NCI-H1436 treated with DMSO at 0.1 percent for 48 hours (cell line): ENCODE measurements around the gene COL13A1.

Experiments used
- DNase-seq: peaks from one replicate; lab custom pipeline; 2025; lab: John Stamatoyannopoulos, UW

Gene COL13A1

GRCh38 chr10:69888882-69889584, 87.3 kb downstream of the COL13A1 start:
- no peak for DNase-seq

- no peak for DNase-seq
These were observed 88.5 kb downstream of the COL13A1 start for GRCh38 chr10:69890065-69890847.

GRCh38 chr10:69891057-69891617, 89.4 kb downstream of the COL13A1 start:
- no peak for DNase-seq

GRCh38 chr10:69892406-69892805, 90.7 kb downstream of the COL13A1 start:
- DNase-seq: no peak

- no peak for DNase-seq
These were observed 91.1 kb downstream of the COL13A1 start for GRCh38 chr10:69892816-69893215.

GRCh38 chr10:69893271-69893900, 91.7 kb downstream of the COL13A1 start:
- no peak for DNase-seq

- DNase-seq: no peak
These were observed 92.5 kb downstream of the COL13A1 start for GRCh38 chr10:69894156-69894555.

GRCh38 chr10:69895759-69896158, 94.1 kb downstream of the COL13A1 start:
- DNase-seq: no peak

GRCh38 chr10:69896606-69897231, 95.0 kb downstream of the COL13A1 start:
- DNase-seq: no peak

GRCh38 chr10:69897432-69897831, 95.7 kb downstream of the COL13A1 start:
- no peak for DNase-seq

- no peak for DNase-seq
These were observed 96.3 kb downstream of the COL13A1 start for GRCh38 chr10:69897999-69898398.

- no peak for DNase-seq
These were observed 96.8 kb downstream of the COL13A1 start for GRCh38 chr10:69898524-69898923.

GRCh38 chr10:69898941-69899340, 97.2 kb downstream of the COL13A1 start:
- DNase-seq: no peak

GRCh38 chr10:69899727-69900595, 98.3 kb downstream of the COL13A1 start:
- no peak for DNase-seq

- no peak for DNase-seq
These were observed 99.3 kb downstream of the COL13A1 start for GRCh38 chr10:69901022-69901421.

GRCh38 chr10:69901628-69902505, 100.2 kb downstream of the COL13A1 start:
- no peak for DNase-seq

- no peak for DNase-seq
These were observed 101.3 kb downstream of the COL13A1 start for GRCh38 chr10:69902835-69903535.

- no peak for DNase-seq
These were observed 102.8 kb downstream of the COL13A1 start for GRCh38 chr10:69904533-69904932.

- no peak for DNase-seq
These were observed 104.7 kb downstream of the COL13A1 start for GRCh38 chr10:69906425-69906824.

GRCh38 chr10:69907517-69907916, 105.8 kb downstream of the COL13A1 start:
- no peak for DNase-seq
